PC-3 (cell line): Measurements from ENCODE around the gene MOK. TPM values are rescaled to one million over a fixed set of nuclear protein-coding genes. Genes with fewer than 3 reads are reported as not detected.

ENCODE experiments used
- ATAC-seq: fragments of 200-7000 bp; cut with Tn5 transposase; 2 replicates; pipeline ENCODE4 v1.9.1; 2020; ENCODE audit warnings: mild to moderate bottlenecking, moderate library complexity
- BruUV-seq: library from RNA; stranded (reverse); fragments of 400-500 nt; replicated peaks from 2 replicates; lab custom pipeline; 2021; lab: Mats Ljungman, UMichigan
- CTCF ChIA-PET: fragments of 300-600 bp; sonication (Branson Sonifier 250); formaldehyde crosslinking; loops from one replicate; lab custom pipeline; 2022; ENCODE audit warnings: antibody characterized with exemption; lab: Charles Lee
- POLR2A ChIA-PET: fragments of 300-600 bp; sonication (Branson Sonifier 250); formaldehyde crosslinking; loops from one replicate; lab custom pipeline; 2022; ENCODE audit warnings: antibody characterized with exemption; ENCODE audit not compliant: unreplicated experiment; lab: Charles Lee
- DNase-seq: peaks from one replicate; pipeline ENCODE4 v3.0.0-alpha.2; 2015
- H2AFZ ChIP-seq: fragments of 300-600 bp; sonication (generic); 2 replicates; pipeline ENCODE4 v1.6.0; 2016; ENCODE audit warnings: antibody characterized with exemption, low read length
- H3F3A ChIP-seq: fragments of 300-600 bp; sonication (generic); one replicate; pipeline ENCODE4 v1.6.0; 2017; ENCODE audit warnings: antibody characterized with exemption, low read length, control low read depth, mild to moderate bottlenecking; ENCODE audit not compliant: unreplicated experiment
- H3K27ac ChIP-seq: fragments of 300-600 bp; sonication (generic); 2 replicates; pipeline ENCODE4 v1.5.1; 2016; ENCODE audit warnings: mild to moderate bottlenecking, low read length
- H3K27me3 ChIP-seq: fragments of 300-600 bp; sonication (generic); 2 replicates; pipeline ENCODE4 v1.6.1; 2016; ENCODE audit warnings: low read length, mixed read lengths
- H3K36me3 ChIP-seq: fragments of 300-600 bp; sonication (generic); 2 replicates; pipeline ENCODE4 v1.6.1; 2016; ENCODE audit warnings: low read depth, mixed run types, low read length, mixed read lengths
- H3K4me1 ChIP-seq: fragments of 300-600 bp; sonication (generic); 2 replicates; pipeline ENCODE4 v1.5.1; 2016; ENCODE audit warnings: low read length; ENCODE audit not compliant: insufficient read depth
- H3K4me2 ChIP-seq: fragments of 300-600 bp; sonication (generic); 2 replicates; pipeline ENCODE4 v1.6.0; 2016; ENCODE audit warnings: low read length
- H3K4me3 ChIP-seq: fragments of 300-600 bp; sonication (generic); 2 replicates; pipeline ENCODE4 v1.5.1; 2016; ENCODE audit warnings: mild to moderate bottlenecking, low read length, mixed read lengths
- H3K79me2 ChIP-seq: fragments of 300-600 bp; sonication (generic); 2 replicates; pipeline ENCODE4 v1.6.1; 2017; ENCODE audit warnings: low read length, mixed read lengths
- H3K9ac ChIP-seq: fragments of 300-600 bp; sonication (generic); 2 replicates; pipeline ENCODE4 v1.6.0; 2016; ENCODE audit warnings: mild to moderate bottlenecking, low read length
- H3K9me2 ChIP-seq: fragments of 300-600 bp; sonication (generic); replicated peaks from 2 replicates; pipeline ENCODE4 v1.6.1; 2016; ENCODE audit warnings: mixed run types, low read length, mixed read lengths
- H3K9me3 ChIP-seq: fragments of 300-600 bp; sonication (generic); 2 replicates; pipeline ENCODE4 v1.6.1; 2016; ENCODE audit warnings: low read length, mixed read lengths
- H4K20me1 ChIP-seq: fragments of 300-600 bp; sonication (generic); 2 replicates; pipeline ENCODE4 v1.6.1; 2016; ENCODE audit warnings: low read length, mixed read lengths
- EZH2 ChIP-seq: fragments of 300-600 bp; sonication (generic); IDR thresholded peaks from one replicate; pipeline ENCODE4 v1.6.1; 2017; ENCODE audit warnings: antibody characterized with exemption, mild to moderate bottlenecking, low read length; ENCODE audit not compliant: unreplicated experiment
- EZH2phosphoT487 ChIP-seq: fragments of 300-600 bp; sonication (generic); IDR thresholded peaks from 2 replicates; pipeline ENCODE4 v1.6.1; 2018; ENCODE audit warnings: mild to moderate bottlenecking, antibody characterized with exemption, low read length, borderline replicate concordance
- intact Hi-C: fragments of 100-400 bp; cut with micrococcal nuclease; formaldehyde crosslinking; loops from 2 replicates; pipeline ENCODE4 v1.9.0; 2023
- total RNA-seq: library from RNA; depleted of rRNA; stranded (reverse); fragments of >200 nt; gene quantifications from 2 replicates; pipeline ENCODE4 v1.2.3, GENCODE V29; 2014
- TF ChIP-seq, protein P1 (sequence below): fragments of 300-600 bp; sonication (generic); conservative IDR thresholded peaks from 2 replicates; pipeline ENCODE4 v1.5.1; 2017; ENCODE audit warnings: antibody characterized with exemption, low read depth, mild to moderate bottlenecking, low read length

The MOK gene
- total RNA-seq, 1 experiment from 2014 or later, result 108 TPM

- H3K9me2 ChIP-seq, result no peaks in the 10 kb centered on the region
- BruUV-seq, result no TSS peak
- peaks cover 45% of the 10 kb centered on the region for H3K79me2 ChIP-seq
- peaks cover 24% of the 10 kb centered on the region for H3K36me3 ChIP-seq
- H3K27ac ChIP-seq, result peak overlapping the region; percentile 99
- CTCF ChIA-PET, result no interaction called here
- peaks cover 33% of the 10 kb centered on the region for H3K4me1 ChIP-seq
- no peak overlapping the region for H3K4me2 ChIP-seq
- H2AFZ ChIP-seq, result no peak overlapping the region
- ATAC-seq (no peak), DNase-seq (no peak)
- intact Hi-C loops, result no loop called here
- H3K4me3 ChIP-seq, result no peak overlapping the region
- H3F3A ChIP-seq, result peaks cover 12% of the 10 kb centered on the region
- POLR2A ChIA-PET, result interaction anchor here (0.6 kb wide), 2 partner anchors 15 to 41 kb away, joined by 5 to 8 read pairs; partner anchors contain the start of gene MOK
- no peak for TF ChIP-seq EZH2
- TF ChIP-seq, protein P1, sequence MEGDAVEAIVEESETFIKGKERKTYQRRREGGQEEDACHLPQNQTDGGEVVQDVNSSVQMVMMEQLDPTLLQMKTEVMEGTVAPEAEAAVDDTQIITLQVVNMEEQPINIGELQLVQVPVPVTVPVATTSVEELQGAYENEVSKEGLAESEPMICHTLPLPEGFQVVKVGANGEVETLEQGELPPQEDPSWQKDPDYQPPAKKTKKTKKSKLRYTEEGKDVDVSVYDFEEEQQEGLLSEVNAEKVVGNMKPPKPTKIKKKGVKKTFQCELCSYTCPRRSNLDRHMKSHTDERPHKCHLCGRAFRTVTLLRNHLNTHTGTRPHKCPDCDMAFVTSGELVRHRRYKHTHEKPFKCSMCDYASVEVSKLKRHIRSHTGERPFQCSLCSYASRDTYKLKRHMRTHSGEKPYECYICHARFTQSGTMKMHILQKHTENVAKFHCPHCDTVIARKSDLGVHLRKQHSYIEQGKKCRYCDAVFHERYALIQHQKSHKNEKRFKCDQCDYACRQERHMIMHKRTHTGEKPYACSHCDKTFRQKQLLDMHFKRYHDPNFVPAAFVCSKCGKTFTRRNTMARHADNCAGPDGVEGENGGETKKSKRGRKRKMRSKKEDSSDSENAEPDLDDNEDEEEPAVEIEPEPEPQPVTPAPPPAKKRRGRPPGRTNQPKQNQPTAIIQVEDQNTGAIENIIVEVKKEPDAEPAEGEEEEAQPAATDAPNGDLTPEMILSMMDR, result no peak
- TF ChIP-seq EZH2phosphoT487, result no peak
- peak overlapping the region; percentile 92 for H3K9ac ChIP-seq
- no peaks in the 10 kb centered on the region for H4K20me1 ChIP-seq
- no peaks in the 10 kb centered on the region for H3K27me3 ChIP-seq
- H3K9me3 ChIP-seq, result no peaks in the 10 kb centered on the region
Observed at GRCh38 chr14:102264355-102264754, 40.6 kb downstream of the MOK start.

DNA sequence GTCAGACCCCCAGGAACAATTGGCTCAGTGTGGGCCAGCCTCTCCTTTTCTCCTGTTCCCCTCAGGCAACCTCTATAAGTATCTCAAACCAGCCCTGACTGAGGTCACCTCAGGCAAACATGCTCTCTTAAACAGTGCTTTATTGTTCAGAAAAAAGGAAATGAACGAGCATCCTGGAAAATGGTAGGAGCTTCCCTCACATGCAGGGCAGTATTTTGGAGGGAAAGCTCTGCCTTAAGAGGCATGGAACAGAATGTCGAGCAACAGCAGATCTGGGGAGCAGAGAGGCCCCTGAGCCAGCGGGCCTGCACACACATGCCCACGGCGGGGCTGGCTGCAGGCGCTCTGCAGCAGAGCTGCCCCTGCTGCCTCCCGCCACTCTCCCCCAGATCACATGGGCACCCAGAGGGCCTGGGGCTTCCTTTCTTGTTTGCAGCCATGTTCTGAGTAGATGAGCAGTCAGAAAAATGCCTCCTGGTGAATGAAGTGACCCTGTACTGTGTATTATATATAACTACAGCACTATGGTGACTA is 42.0 kb downstream of the MOK start:
- peak overlapping the region; percentile 24 for H3K4me2 ChIP-seq
- H2AFZ ChIP-seq, result no peak overlapping the region
- no peaks in the 10 kb centered on the region for H3K9me2 ChIP-seq
- H3K4me3 ChIP-seq, result no peak overlapping the region
- H3K27me3 ChIP-seq, result no peaks in the 10 kb centered on the region
- H4K20me1 ChIP-seq, result no peaks in the 10 kb centered on the region
- H3K36me3 ChIP-seq, result peaks cover 26% of the 10 kb centered on the region
- TF ChIP-seq EZH2, result no peak
- TF ChIP-seq, protein P1, result no peak
- no peak for TF ChIP-seq EZH2phosphoT487
- ATAC-seq (peak; percentile 92), DNase-seq (peak; percentile 96)
- peaks cover 33% of the 10 kb centered on the region for H3K4me1 ChIP-seq
- H3K9ac ChIP-seq, result peak overlapping the region; percentile 92
- H3K79me2 ChIP-seq, result peaks cover 37% of the 10 kb centered on the region
- H3K9me3 ChIP-seq, result no peaks in the 10 kb centered on the region
- BruUV-seq, result TSS peak; percentile 88
- intact Hi-C loops, result loop anchor here (1.0 kb wide), 1 partner anchor 16 kb away; no protein-coding TSS in a partner anchor
- CTCF ChIA-PET, result no interaction called here
- H3K27ac ChIP-seq, result peak overlapping the region; percentile 99
- POLR2A ChIA-PET, result interaction anchor here (0.6 kb wide), 1 partner anchor 1704 kb away, joined by 3 read pairs; no protein-coding TSS in a partner anchor
- peaks cover 12% of the 10 kb centered on the region for H3F3A ChIP-seq

DNA sequence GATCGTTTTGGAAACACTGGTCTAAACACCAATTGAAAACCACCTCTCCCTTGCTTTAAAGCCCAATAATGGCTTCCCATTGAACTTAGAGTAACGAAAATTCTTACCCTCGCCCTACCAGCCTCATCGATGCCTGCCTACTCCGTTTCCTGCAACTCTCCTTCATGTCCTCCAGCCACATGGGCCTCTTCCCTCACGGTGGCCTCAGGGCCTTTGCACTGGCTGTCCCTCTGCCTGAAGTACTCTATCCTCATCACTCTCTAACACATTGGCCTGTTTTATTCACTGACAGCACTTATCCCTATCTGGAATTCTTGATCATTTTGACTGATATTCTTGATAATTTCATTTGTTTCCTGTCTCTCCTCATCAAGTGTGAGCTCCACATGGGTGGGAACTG is 46.8 kb downstream of the MOK start:
- POLR2A ChIA-PET, result no interaction called here
- H2AFZ ChIP-seq, result no peak overlapping the region

More for the DNA sequence above, 46.8 kb downstream of the MOK start:
- TF ChIP-seq, protein P1, result no peak
- TF ChIP-seq EZH2phosphoT487, result no peak
- no peak for TF ChIP-seq EZH2
- Histone ChIP-seq H3K27me3 (no peaks in the 10 kb centered on the region), H3K4me3 (no peak overlapping the region), H3K9me3 (no peaks in the 10 kb centered on the region), H3K9ac (no peak overlapping the region), H4K20me1 (no peaks in the 10 kb centered on the region), H3K4me1 (peaks cover 19% of the 10 kb centered on the region), H3K36me3 (peaks cover 16% of the 10 kb centered on the region), H3K4me2 (no peak overlapping the region), H3F3A (peaks cover 6% of the 10 kb centered on the region), H3K27ac (no peak overlapping the region), H3K79me2 (peaks cover 9% of the 10 kb centered on the region; the same call in 1 of the 2 replicates), H3K9me2 (no peaks in the 10 kb centered on the region)
- DNase-seq (no peak), ATAC-seq (no peak)
- intact Hi-C loops, result no loop called here
- no TSS peak for BruUV-seq
- CTCF ChIA-PET, result no interaction called here
